Caco-2 (cell line): ENCODE measurements around the gene AAK1. TPM values are rescaled to one million over a fixed set of nuclear protein-coding genes. Genes with fewer than 3 reads are reported as not detected.
"Not testable (repeated sequence)": the region's sequence is repeated elsewhere in the genome, so short reads cannot be mapped to it uniquely, and the experiment has no call there.

Experiments used
- BruUV-seq: library from RNA; stranded (reverse); fragments of 400-500 nt; replicated peaks from 2 replicates; lab custom pipeline; 2021; lab: Mats Ljungman, UMichigan
- CTCF ChIA-PET: fragments of 300-600 bp; sonication (Branson Sonifier 250); formaldehyde crosslinking; loops from one replicate; lab custom pipeline; 2022; ENCODE audit warnings: antibody characterized with exemption; lab: Charles Lee
- POLR2A ChIA-PET: fragments of 300-600 bp; sonication (Branson Sonifier 250); formaldehyde crosslinking; loops from one replicate; lab custom pipeline; 2022; ENCODE audit warnings: antibody characterized with exemption; lab: Charles Lee
- DNase-seq, 2 experiments: peaks; one replicate each; pipeline versions ENCODE4 v3.0.0 to v3.0.0-alpha.2; 2020 to 2022
- H3K27me3 ChIP-seq: replicated peaks from 2 replicates; pipeline ENCODE4 v1.6.0; 2011; ENCODE audit warnings: low read length; ENCODE audit not compliant: control insufficient read depth, insufficient read depth
- H3K36me3 ChIP-seq: 2 replicates; pipeline ENCODE4 v1.5.1; 2011; ENCODE audit warnings: low read length; ENCODE audit not compliant: control insufficient read depth, insufficient read depth
- H3K4me1 ChIP-seq: fragments of 250-450 bp; sonication (Bioruptor Pico); 2 replicates; pipeline ENCODE4 v1.5.1; 2020; ENCODE audit warnings: mild to moderate bottlenecking
- H3K4me3 ChIP-seq: 2 replicates; pipeline ENCODE4 v1.5.1; 2011; ENCODE audit warnings: low read depth, mild to moderate bottlenecking, control low read depth, low read length
- H3K9me3 ChIP-seq: fragments of 250-450 bp; sonication (Bioruptor Pico); 2 replicates; pipeline ENCODE4 v1.5.1; 2020; ENCODE audit warnings: mild to moderate bottlenecking, moderate library complexity
- H3K27ac Mint-ChIP-seq: one replicate; pipeline ENCODE4 v1.8.0; 2022; ENCODE audit warnings: mixed read lengths; ENCODE audit not compliant: unreplicated experiment
- H3K27me3 Mint-ChIP-seq: one replicate; pipeline ENCODE4 v1.8.0; 2022; ENCODE audit warnings: mixed read lengths; ENCODE audit not compliant: insufficient read depth, unreplicated experiment
- H3K36me3 Mint-ChIP-seq: one replicate; pipeline ENCODE4 v1.8.0; 2022; ENCODE audit warnings: mild to moderate bottlenecking, mixed read lengths; ENCODE audit not compliant: insufficient read depth, unreplicated experiment
- H3K4me1 Mint-ChIP-seq: one replicate; pipeline ENCODE4 v1.8.0; 2022; ENCODE audit warnings: low read depth, mixed read lengths; ENCODE audit not compliant: unreplicated experiment
- H3K4me3 Mint-ChIP-seq: one replicate; pipeline ENCODE4 v1.8.0; 2022; ENCODE audit warnings: mild to moderate bottlenecking, moderate library complexity, mixed read lengths; ENCODE audit not compliant: unreplicated experiment
- H3K9me3 Mint-ChIP-seq: one replicate; pipeline ENCODE4 v1.8.0; 2022; ENCODE audit warnings: mixed read lengths; ENCODE audit not compliant: unreplicated experiment
- CTCF ChIP-seq, 2 experiments: fragments of 200-600 bp in 1 of 2; IDR thresholded peaks; 1 replicate in 1 of 2; 2 replicates in 1 of 2; pipeline versions ENCODE4 v1.5.1 to v1.8.0; 2011 to 2022; ENCODE audit warnings: antibody characterized with exemption in 1 of 2, control low read depth in 1 of 2, inconsistent platforms in 1 of 2, low read depth in 1 of 2, low read length in 1 of 2, mild to moderate bottlenecking in 1 of 2, moderate library complexity in 1 of 2; ENCODE audit not compliant: insufficient read depth in 1 of 2, severe bottlenecking in 1 of 2, unreplicated experiment in 1 of 2
- intact Hi-C: fragments of 100-400 bp; cut with micrococcal nuclease; formaldehyde crosslinking; loops from one replicate; pipeline ENCODE4 v1.10.0; 2022; ENCODE audit not compliant: unreplicated experiment
- total RNA-seq: library from RNA; stranded (reverse); gene quantifications from 2 replicates; pipeline ENCODE4 v1.2.3, GENCODE V29; 2022

Gene AAK1
- total RNA-seq, 1 experiment from 2014 or later, result 39.7 TPM

- no TSS peak for BruUV-seq
- intact Hi-C loops, result no loop called here
- no peaks in the 10 kb centered on the region for H3K9me3 Mint-ChIP-seq
- TF ChIP-seq CTCF (IDR thresholded peaks at IDR 0.05; ENCODE audit: insufficient read depth in 1 of 2, low read depth in 1 of 2, low read length in 1 of 2, severe bottlenecking in 1 of 2, unreplicated experiment in 1 of 2), result no peak
- H3K4me3 Mint-ChIP-seq, result no peak overlapping the region
- peak overlapping the region; percentile 20 for H3K27ac Mint-ChIP-seq
- CTCF ChIA-PET, result no interaction called here
- peaks cover 30% of the 10 kb centered on the region for H3K4me1 Mint-ChIP-seq
- no peak for DNase-seq
- POLR2A ChIA-PET, result no interaction called here
- no peak overlapping the region for H3K4me3 ChIP-seq
- H3K36me3 ChIP-seq, result no peaks in the 10 kb centered on the region
- no peaks in the 10 kb centered on the region for H3K9me3 ChIP-seq
- H3K36me3 Mint-ChIP-seq, result peaks cover 4% of the 10 kb centered on the region
- H3K27me3 Mint-ChIP-seq, result no peaks in the 10 kb centered on the region
- no peaks in the 10 kb centered on the region for H3K27me3 ChIP-seq
- H3K4me1 ChIP-seq, result peaks cover 48% of the 10 kb centered on the region
These were observed 193.6 kb downstream of the AAK1 start for GRCh38 chr2:69449906-69450305.

- H3K36me3 ChIP-seq, H3K36me3 Mint-ChIP-seq, H3K27me3 Mint-ChIP-seq, H3K4me3 ChIP-seq, H3K4me1 ChIP-seq, H3K27ac Mint-ChIP-seq, H3K9me3 Mint-ChIP-seq, CTCF ChIA-PET, intact Hi-C loops, POLR2A ChIA-PET, DNase-seq, BruUV-seq, H3K9me3 ChIP-seq, H3K4me3 Mint-ChIP-seq, H3K27me3 ChIP-seq: not testable (repeated sequence)
- H3K4me1 Mint-ChIP-seq, result peaks cover 11% of the 10 kb centered on the region
These were observed 199.9 kb downstream of the AAK1 start for GRCh38 chr2:69443673-69444072.

GRCh38 chr2:69439499-69439898 lies 204.0 kb downstream of the AAK1 start:
- H3K27ac Mint-ChIP-seq, H3K9me3 Mint-ChIP-seq, H3K4me3 Mint-ChIP-seq, H3K4me1 Mint-ChIP-seq, H3K4me3 ChIP-seq, H3K9me3 ChIP-seq, BruUV-seq, H3K36me3 ChIP-seq, POLR2A ChIA-PET, H3K27me3 Mint-ChIP-seq, H3K27me3 ChIP-seq: not testable (repeated sequence)
- intact Hi-C loops, result loop anchor here (5.0 kb wide), 1 partner anchor 203 kb away; the partner anchor contains the start of gene AAK1
- H3K36me3 Mint-ChIP-seq, result peaks cover 14% of the 10 kb centered on the region
- H3K4me1 ChIP-seq, result peaks cover 15% of the 10 kb centered on the region
- CTCF ChIA-PET, result interaction anchor here (0.6 kb wide), 1 partner anchor 474 kb away, joined by 4 read pairs; no protein-coding TSS in a partner anchor
- DNase-seq, result peak in 1 of 2 experiments; percentile 18

GRCh38 chr2:69438580-69438979 lies 205.0 kb downstream of the AAK1 start:
- BruUV-seq, result no TSS peak
- TF ChIP-seq CTCF (IDR thresholded peaks at IDR 0.05; ENCODE audit: insufficient read depth in 1 of 2, low read depth in 1 of 2, low read length in 1 of 2, severe bottlenecking in 1 of 2, unreplicated experiment in 1 of 2), result no peak
- Mint-ChIP-seq H3K4me3 (peak overlapping the region; percentile 6), H3K27ac (peak overlapping the region; percentile 88), H3K4me1 (peaks cover 7% of the 10 kb centered on the region), H3K27me3 (no peaks in the 10 kb centered on the region), H3K36me3 (peaks cover 20% of the 10 kb centered on the region), H3K9me3 (no peaks in the 10 kb centered on the region)
- H3K9me3 ChIP-seq, result peaks cover 5% of the 10 kb centered on the region; the same call in 1 of the 2 replicates
- ChIA-PET POLR2A (no interaction called here), CTCF (no interaction called here)
- no peaks in the 10 kb centered on the region for H3K36me3 ChIP-seq
- H3K4me3 ChIP-seq, result no peak overlapping the region
- no peak for DNase-seq
- H3K4me1 ChIP-seq, result peaks cover 15% of the 10 kb centered on the region
- intact Hi-C loops, result loop anchor here (5.0 kb wide), 1 partner anchor 204 kb away; the partner anchor contains the start of gene AAK1
- no peaks in the 10 kb centered on the region for H3K27me3 ChIP-seq
